ENCODE data around the gene CENPM.
"Not testable (repeated sequence)": the region's sequence is repeated elsewhere in the genome, so short reads cannot be mapped to it uniquely, and the experiment has no call there.

Gene CENPM

DNA sequence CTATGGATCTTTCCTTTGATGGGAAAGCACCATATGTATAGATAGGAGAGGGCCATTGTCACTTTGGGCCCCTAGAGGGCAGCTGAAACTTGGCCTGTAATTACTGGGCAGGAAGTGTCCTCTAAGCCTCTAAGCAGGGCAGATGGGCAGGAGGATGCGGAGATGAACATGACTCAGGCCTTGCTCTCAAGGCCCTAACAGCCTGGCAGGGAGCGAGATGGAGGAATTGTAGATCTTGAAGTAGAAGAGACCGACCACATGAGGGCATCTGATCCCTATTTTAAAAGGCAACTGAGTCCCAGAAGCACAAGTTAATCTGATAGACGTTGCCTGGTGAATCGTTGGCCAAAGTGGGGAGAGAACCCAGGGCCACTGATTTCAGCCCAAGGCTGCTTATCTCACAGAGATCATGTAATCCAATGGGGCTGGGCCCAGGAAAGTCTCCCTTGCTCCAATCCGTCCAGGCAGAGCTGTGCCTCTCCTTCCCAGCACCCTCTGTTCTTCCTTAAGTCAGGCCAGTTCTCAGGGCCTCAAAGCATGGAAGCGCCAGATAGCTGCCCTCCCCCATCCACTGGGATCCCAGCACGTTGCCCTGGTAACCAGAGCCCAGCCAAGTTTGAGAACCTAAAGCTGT is 19.8 kb upstream of the CENPM start:
- in situ Hi-C loops (cut with HindIII; ENCODE audit: low sequenced_read_pairs) = no loop called here

DNA sequence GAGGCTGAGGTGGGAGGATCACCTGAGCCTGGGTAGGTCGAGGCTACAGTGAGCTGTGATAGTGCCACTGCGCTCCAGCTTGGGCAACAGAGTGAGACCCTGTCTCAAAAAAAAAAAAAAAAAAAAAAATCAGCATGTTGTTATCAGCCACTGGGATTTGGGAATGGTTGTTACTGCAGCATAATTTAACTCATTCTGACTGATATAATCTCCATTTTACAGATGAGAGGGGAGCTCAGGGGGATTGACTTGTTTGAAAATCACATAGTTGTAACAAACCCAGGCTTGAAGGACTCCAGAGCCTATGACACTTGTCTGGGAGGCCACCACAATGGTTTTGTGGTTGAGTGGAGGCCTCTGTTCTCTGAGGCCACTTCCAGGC is 19.3 kb upstream of the CENPM start:
- in situ Hi-C loops (cut with HindIII; ENCODE audit: low sequenced_read_pairs) = no loop called here

- in situ Hi-C loops (cut with HindIII; ENCODE audit: low sequenced_read_pairs) = no loop called here
Observed at GRCh38 chr22:41964112-41964491, 17.1 kb upstream of the CENPM start.

GRCh38 chr22:41963453-41964111 is 16.6 kb upstream of the CENPM start:
- in situ Hi-C loops (cut with HindIII; ENCODE audit: low sequenced_read_pairs) = no loop called here

DNA sequence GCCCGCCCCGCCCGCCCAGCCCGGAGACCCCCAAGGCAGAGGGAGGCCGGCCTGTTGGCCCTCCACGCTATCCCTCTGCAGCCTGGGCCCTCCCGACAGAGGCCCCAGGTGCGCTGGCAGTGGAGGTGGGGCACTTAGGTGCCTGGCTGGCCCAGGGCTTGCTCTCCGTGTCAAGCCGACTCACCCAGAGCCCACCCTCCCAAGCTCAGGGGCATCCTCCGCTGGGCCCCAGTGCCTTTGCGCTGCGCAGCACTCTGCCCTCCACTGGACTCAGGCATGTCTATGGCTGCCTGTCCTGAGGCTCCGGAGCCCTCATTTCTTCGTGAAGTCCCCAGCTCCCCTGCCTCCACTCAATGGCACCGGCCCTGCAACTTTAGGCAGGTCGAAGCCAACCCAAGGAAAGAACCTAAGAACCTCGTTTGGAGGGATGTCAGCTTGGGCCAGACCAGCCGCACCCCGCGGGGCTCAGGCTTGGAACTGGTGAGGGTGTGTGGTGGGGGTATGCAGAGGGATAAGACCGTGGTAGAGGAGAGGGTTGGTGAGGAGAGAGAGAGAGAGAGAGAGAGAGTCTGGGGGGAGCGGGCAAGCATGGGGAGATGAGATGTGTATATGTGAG is 11.1 kb upstream of the CENPM start:
- in situ Hi-C loops (cut with HindIII; ENCODE audit: low sequenced_read_pairs) = no loop called here

- in situ Hi-C loops (cut with HindIII; ENCODE audit: low sequenced_read_pairs) = no loop called here
Observed at GRCh38 chr22:41952713-41953112, 5.8 kb upstream of the CENPM start.

DNA sequence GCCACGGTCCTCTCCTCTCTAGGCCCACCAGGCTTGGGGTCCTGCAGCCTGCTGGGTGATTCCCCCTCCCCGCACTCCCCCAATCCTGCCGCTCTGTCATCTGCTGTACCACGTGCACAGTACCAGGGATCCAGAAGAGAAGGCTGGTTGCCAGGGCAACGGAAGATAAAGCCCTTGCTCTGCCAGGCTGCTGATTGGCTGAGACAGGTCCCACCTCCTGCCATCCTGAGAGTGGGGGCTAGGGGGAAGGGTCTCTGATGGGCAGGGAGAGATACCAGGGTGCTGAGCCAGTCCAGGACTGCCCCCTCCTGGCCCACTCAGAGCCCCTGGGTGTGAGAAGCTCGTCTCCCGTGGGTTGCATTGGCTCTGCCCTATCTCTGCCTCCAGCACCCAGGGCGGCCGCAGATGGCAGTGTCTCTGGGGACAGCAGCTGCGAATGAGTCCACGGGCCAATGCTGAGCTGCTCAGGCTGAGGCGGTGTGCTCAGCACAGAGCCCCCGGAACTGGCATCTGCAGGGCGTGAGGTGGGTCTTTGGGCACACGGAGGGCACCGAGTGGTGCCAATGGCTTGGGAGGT is 5.0 kb upstream of the CENPM start, which contains the start of gene SMIM45:
Gene SMIM45 (plus strand): TSS at position 253 of the 577 bp plus-strand sequence.
- in situ Hi-C loops (cut with HindIII; ENCODE audit: low sequenced_read_pairs) = no loop called here

DNA sequence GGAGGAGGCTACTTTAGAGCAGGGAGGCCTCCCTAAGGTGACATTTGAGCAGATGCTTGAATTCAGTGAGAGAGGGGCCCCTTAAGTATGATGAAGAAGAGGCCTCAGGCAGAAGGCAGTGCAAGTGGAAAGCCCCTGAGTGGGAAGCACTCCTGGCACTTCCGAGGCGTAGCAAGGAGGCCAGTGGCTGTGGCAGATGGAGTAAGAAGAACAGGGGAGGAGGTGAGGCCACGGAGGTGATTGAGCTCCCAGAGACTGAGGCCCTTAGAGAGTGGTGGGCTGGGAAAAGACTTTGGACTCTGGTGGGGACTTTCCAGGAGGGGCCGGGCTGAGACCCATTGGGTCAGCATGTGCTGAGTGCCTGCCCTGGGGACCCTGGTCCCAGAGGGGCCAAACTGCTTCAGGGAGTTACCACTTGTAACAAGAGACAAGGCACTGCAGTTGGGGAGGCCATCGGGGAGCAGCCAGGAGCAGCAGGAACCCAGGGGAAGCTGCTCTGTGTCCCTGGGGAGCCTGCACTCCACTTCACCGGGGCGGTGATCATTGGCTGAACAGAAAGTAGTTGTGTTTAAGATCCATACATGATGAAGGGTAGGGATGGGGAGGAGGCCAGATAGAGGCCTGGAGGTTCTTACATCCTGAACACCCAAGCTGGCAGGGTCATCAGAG is 2.5 kb upstream of the CENPM start:
- in situ Hi-C loops (cut with HindIII; ENCODE audit: low sequenced_read_pairs) = no loop called here

GRCh38 chr22:41948928-41949296 is 2.0 kb upstream of the CENPM start:
- in situ Hi-C loops (cut with HindIII; ENCODE audit: low sequenced_read_pairs) = not testable (repeated sequence)

GRCh38 chr22:41948142-41948541 is 1.2 kb upstream of the CENPM start:
- in situ Hi-C loops (cut with HindIII; ENCODE audit: low sequenced_read_pairs) = no loop called here

GRCh38 chr22:41947424-41948080 is 600 bp upstream of the CENPM start:
- in situ Hi-C loops (cut with HindIII; ENCODE audit: low sequenced_read_pairs) = no loop called here

GRCh38 chr22:41943661-41944209 is 3.2 kb downstream of the CENPM start:
- in situ Hi-C loops (cut with HindIII; ENCODE audit: low sequenced_read_pairs) = no loop called here

DNA sequence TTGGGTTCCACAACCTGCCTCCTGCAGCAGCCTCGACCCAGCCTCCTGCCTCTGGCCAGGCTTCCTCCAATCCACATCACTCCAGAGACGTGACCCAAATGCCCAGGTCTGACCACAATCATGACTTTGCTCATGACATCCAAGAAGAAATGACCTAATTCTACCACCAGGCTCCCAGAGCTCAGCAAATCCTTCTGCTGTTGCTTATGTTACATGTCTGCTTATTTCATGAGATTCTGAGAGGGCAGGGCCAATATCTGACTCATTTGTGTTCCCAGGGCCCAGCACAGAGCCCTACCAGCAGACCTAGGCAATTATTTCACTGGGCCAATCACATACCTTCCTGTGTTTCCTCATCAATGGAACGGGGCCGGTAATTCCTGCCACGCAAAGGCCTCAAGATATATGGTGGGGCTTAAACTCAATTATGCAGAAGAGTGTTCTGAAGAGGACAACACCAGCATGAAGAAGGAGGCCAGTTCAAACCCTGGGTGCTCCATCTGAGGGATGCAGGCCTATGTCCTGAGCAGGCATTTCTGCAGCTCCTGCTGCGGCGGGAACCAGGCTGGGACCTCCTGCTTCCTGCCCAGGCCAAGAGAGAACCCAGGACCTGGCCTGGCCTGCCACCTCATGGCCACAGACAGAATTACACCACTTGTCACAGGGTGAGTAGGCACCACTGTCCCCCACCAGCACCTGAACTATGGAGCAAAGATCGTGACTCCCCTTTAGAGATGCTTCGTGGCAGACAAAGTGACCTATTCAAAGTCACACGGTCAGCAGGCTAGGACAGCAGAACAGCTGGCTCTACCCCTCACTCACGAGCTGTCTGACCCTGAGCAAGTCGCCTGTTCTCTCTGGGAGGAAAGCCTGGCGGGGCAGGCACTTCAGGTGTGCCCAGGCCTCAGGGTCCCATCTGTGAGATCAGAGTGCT is 5.9 kb downstream of the CENPM start:
- in situ Hi-C loops (cut with HindIII; ENCODE audit: low sequenced_read_pairs) = no loop called here

- in situ Hi-C loops (cut with HindIII; ENCODE audit: low sequenced_read_pairs) = no loop called here
Observed at GRCh38 chr22:41939981-41940831, 6.7 kb downstream of the CENPM start.

GRCh38 chr22:41936894-41937169 is 10.1 kb downstream of the CENPM start:
- in situ Hi-C loops (cut with HindIII; ENCODE audit: low sequenced_read_pairs) = no loop called here

DNA sequence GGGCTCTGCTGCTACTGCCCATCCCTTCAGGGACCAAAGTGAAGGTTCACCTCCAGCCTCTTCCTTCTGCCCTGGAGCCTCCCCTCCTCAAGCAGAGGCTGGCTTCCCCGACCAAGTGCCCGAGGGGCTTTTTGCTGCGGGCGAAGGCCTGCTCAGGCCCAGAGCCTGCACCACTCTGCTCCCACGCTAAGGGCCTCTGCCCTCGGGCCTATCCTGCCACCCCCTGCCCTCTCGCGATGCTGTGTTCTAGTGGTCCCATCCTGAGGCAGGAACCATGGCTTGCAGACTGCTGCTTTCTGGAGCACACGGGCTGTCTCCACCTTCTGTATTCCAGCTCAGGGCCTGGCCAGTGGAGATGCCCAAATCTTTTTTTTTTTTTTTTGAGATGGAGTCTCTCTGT is 11.4 kb downstream of the CENPM start:
- in situ Hi-C loops (cut with HindIII; ENCODE audit: low sequenced_read_pairs) = no loop called here

DNA sequence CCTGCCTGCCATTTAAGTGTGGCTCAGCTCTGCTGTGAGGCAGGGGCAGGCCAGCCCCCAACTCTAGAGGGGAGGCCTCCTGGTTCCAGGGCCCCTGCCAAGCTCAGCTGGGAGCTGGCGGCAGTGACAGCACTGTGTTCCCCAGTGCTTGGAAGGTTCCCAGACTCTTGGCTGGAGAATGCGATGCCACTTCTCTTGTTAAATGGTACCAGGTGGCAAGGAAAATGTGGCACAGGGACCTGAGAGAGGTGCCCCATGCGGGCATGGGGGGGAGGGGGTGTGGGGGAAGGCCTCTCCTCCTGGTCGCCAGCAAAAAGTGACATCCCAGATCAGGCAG is 12.0 kb downstream of the CENPM start:
- in situ Hi-C loops (cut with HindIII; ENCODE audit: low sequenced_read_pairs) = no loop called here

- in situ Hi-C loops (cut with HindIII; ENCODE audit: low sequenced_read_pairs) = loop anchor here (5.0 kb wide), 1 partner anchor 192 kb away; no protein-coding TSS in a partner anchor
Observed at GRCh38 chr22:41934284-41935014, 12.5 kb downstream of the CENPM start.
